NCI-H524 treated with DMSO at 0.1 percent for 48 hours (cell line): ENCODE data around the gene NR3C2.
"Not testable (repeated sequence)": the region's sequence is repeated elsewhere in the genome, so short reads cannot be mapped to it uniquely, and the experiment has no call there.

Experiments used
- DNase-seq: peaks from one replicate; lab custom pipeline; 2025; lab: John Stamatoyannopoulos, UW

NR3C2 gene

GRCh38 chr4:148162991-148163390 lies 279.2 kb downstream of the NR3C2 start:
- DNase-seq: no peak

DNA sequence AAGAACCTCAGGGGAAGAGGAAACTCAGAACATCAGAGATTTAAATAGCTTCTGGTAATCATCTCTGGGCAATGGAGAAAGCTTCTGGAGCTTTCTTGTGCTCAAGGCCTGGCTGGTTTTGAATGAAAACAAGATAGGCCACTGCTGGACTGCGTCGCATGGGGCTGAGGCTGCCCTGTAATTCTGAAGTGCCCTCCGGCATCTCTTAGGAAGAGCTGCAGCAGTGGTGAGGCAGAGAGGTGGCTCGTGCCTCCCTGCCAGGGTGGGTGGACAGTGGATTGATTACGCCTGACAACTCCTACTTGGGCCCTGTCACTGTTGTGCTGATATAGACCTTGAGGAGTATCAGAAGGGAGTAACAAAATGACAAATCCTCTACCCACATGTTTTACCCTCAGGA lies 279.7 kb downstream of the NR3C2 start:
- no peak for DNase-seq

DNA sequence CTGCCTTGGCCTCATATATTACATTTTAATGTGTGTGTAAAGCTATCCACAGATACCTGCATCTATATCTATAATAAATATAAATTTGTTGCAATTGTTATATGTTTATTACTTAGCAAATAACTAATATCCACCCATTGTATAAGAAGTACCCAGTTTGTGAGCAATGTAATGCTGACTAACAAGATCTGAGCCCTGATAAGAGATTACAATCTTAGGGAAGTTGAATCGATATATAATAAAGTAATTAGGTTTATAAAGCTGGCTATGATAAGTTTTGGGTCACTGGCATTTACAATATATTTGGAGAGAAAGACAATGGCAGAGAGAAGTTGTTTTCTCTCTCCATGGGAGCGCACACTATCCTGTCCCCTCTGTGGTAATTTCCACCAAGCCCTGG lies 280.6 kb downstream of the NR3C2 start:
- DNase-seq: no peak

DNA sequence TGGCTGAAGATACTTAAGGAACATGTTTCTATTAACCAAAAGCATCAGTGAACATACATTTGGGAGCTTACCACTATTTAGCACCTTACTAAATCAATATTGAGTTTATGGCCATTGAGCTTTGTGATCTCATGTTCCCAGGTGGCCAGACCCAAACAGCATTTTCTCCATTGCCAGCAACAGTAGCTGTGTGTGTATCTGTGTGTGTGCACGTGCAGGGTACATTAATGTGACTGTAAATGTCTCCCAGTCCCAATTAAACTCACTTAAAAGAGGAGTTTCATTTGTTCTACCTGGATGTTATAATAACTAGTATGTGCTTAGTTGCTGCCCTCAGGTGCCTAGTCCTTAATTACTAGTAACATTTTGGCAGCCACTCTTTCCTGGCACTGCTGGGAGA lies 282.4 kb downstream of the NR3C2 start:
- DNase-seq: no peak

DNA sequence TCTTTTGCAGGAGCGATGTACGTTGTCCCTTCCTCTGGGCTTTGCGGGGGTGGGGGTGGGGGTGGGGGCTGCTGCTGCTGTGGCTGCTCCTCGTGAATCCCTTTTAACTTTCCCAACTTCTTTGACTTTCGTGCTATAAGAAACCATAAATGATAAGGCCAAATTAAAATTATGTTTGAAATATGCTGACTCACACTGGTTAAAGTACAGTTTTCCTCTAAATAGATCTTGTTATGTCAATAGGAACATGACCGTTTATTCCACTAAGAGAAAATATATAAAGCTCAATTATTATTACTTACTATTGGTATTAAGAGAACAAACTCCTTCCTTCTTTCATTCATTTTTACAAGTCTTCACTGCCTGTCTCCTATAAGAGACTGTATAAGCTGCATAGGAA lies 287.4 kb downstream of the NR3C2 start:
- no peak for DNase-seq

DNA sequence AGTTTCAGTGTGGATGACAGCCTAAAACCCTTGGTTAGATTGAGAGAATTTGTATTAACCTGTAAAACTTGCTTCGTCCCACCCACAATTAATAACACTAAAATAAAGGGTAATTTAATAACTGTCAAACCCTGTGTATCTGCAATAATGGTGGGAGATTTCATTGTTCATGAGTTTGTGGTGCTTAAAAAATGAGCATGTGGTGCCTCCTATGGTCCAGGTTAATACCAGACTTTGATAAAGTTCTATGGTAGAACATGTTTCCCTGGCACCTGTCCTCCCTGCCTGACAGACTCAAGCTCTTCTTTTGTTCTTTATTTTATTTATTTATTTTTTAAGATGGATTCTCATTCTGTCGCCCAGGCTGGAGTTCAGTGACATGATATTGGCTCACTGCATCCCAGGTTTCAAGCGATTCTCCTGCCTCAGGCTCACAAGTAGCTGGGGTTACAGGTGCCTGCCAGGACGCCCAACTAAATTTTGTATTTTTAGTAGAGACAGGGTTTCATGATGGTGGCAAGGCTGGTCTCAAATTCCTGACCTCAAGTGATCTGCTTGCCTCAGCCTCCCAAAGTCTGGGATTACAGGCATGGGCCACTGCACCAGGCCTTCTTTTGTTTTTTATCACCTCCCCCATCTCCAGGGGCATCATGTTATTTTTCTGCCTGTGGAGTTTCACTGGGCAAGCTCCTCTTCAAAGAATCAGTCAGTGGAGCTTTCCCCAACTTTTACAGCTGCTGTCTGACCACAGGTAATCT lies 289.2 kb downstream of the NR3C2 start:
- no peak for DNase-seq

DNA sequence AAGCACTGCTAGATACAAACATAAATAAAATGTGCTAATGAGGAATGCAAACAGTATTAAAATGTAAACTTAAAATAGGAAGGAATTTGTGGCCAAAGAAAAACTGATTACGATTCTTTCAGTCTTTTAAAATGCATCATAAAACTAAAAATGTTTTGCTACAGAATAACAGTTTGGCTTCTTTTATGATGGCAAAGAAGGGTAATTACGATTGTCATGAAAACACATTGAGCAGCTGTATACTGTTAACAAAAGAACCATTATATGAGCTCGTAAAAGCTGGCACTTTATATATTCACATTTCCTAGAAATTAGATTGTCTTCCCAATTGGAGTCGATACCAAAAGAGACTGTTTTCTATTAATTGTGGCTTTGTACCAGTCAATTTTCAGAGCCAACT lies 290.4 kb downstream of the NR3C2 start:
- no peak for DNase-seq

- no peak for DNase-seq
Measured at GRCh38 chr4:148145475-148145874, 296.7 kb downstream of the NR3C2 start.

DNA sequence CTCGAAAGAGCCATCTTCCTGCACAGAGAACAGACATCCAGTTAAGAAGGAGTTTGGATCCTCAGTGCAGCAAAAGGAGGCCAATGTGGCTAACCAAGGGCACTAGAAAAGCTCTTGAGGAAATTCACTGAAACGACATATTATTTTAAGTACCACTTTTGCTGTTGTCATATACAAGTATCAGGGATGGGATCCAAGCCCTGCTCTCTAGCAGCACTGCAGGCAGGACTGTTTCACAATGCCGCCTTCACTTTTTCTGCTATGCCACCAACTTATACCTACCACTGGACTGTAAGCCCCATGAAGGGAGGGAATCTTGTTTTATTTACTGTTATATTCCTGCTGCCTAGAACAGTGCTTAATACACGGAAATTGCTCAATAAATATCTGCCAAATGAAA lies 299.0 kb downstream of the NR3C2 start:
- DNase-seq: no peak

- no peak for DNase-seq
Measured at GRCh38 chr4:148141501-148141900, 300.7 kb downstream of the NR3C2 start.

GRCh38 chr4:148126825-148127224 lies 315.4 kb downstream of the NR3C2 start:
- no peak for DNase-seq

DNA sequence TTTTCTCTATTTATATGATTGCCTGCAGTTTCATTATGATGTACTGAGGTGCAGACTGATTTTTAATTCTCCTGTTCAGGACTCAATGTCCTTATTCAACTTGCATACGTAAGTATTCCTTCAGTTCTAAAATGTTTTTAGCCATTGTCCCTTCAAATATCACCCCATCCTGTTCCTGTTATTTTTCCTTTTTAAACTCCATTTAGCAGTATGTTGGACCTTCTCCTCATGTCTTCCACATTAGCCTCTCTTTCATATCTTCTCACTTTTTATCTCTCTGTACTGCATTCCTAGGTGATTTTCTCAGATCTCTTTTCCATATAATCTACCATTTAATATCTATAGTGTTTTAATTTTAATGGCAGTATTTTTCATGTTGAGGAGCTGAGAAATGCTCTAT lies 317.7 kb downstream of the NR3C2 start:
- DNase-seq: no peak

- not testable (repeated sequence) for DNase-seq
Measured at GRCh38 chr4:148123161-148123560, 319.1 kb downstream of the NR3C2 start.

- no peak for DNase-seq
Measured at GRCh38 chr4:148120216-148120615, 322.0 kb downstream of the NR3C2 start.

- DNase-seq: no peak
Measured at GRCh38 chr4:148118633-148119032, 323.6 kb downstream of the NR3C2 start.

- DNase-seq: no peak
Measured at GRCh38 chr4:148118179-148118578, 324.0 kb downstream of the NR3C2 start.

- no peak for DNase-seq
Measured at GRCh38 chr4:148116969-148117368, 325.2 kb downstream of the NR3C2 start.

DNA sequence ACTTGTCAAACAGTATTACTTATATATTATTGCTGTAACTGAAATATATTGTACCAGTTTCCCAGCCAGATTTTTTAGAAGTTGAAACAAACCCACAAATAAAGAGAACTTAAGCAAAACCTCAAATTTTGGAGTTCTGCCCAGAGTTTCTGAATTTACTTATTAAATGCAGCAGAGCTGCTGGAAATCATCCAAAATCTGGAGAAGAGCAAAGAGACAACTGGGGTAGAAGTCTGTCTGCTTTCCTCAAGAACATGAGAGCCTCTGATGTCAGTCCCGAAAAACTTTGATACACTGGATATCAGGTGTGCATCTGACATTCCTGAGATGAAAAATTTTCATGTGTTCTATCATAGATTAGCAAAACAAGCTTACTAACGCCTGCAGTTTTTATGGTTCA lies 325.9 kb downstream of the NR3C2 start:
- DNase-seq: no peak

GRCh38 chr4:148114436-148114835 lies 327.8 kb downstream of the NR3C2 start:
- no peak for DNase-seq

DNA sequence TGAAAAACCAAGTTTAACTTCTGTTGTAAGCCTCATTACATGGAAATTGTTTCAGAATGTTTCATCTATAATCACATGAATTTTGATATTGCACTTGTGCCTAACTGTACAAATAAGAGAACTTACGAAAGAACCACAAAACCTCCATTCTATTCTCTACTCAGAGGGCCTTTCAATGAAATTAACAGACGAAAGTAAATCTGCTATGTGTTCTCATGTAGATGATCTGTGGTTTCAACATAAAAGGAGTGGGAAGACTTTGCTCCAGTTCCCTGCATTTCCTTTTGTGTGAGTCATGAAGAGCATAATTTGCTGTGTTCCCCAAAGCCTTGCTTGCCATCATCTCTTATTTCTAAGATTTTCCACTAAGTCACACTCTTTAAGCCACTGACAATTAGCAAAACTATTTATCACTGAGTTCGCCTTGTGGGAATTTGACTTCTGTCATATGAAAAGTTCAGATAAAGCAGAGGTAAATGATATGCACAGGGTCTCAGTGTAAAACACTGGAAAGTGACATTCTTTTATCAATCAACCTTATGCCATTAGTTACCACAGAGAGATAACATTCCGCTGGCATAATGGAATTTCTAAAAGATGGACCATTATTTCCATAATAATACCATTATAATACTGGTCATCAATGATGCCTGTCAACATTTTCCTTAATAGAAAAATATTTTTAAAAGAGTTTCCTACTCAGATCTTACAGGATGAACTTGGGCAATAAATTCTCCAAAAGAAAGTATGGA lies 329.8 kb downstream of the NR3C2 start:
- no peak for DNase-seq

DNA sequence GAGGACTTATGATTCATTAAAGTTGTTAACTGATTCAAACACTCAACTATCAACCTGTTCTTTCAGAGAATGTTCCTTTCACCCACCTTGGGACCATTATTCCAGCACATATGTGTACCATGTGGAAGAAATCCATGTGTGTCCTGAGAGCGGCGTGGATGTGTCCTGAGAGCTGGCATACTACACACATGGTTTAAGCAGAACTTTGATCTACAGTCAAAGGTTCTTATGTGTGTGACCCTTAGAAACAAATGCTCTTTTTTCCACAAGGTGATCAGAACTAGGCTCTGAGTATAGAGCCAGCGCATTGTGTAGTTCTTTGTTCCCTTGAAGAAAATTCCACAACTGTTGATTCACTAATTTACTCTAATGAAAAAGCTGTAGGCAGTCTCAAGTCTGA lies 332.0 kb downstream of the NR3C2 start:
- no peak for DNase-seq

GRCh38 chr4:148109216-148109615 lies 333.0 kb downstream of the NR3C2 start:
- no peak for DNase-seq

- no peak for DNase-seq
Measured at GRCh38 chr4:148108766-148109165, 333.4 kb downstream of the NR3C2 start.
